SHP77 (cell line): Measurements from ENCODE around the gene KLF12.

Experiments used
- DNase-seq, 2 experiments: peaks; one replicate each; lab custom pipeline; 2025; lab: John Stamatoyannopoulos, UW

The KLF12 gene

GRCh38 chr13:74135326-74136083 lies 1.3 kb upstream of the KLF12 start:
- peak; percentile 44 to 61 for DNase-seq

DNA sequence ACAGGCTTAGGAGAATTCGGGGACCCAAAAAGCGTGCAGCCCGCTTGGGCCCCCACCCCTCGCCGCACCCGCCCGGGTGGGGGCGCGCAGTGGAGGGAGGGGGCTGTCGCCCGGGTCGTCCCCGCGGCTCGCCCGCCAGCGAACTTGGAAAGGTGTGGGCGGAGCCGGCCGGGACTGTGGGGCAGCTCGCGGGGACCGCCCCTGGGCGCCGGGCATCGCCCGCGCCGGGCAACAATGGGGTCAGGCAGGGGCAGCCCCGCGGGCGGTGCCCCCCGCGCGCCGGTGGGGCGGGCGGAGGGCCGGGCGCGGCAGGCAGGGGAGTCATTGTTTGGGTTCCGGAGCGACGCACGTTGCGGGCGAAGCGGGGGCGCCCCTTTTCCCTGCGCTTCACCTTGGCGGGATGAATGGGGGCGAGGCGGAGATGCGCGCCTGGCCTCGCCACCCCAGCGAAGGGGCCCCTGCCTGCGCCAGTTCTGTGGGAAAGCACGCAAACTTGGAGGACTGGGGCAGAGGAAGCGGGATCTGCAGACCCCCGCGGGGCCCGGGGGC lies 647 bp upstream of the KLF12 start:
- DNase-seq = peak; percentile 28 to 47

DNA sequence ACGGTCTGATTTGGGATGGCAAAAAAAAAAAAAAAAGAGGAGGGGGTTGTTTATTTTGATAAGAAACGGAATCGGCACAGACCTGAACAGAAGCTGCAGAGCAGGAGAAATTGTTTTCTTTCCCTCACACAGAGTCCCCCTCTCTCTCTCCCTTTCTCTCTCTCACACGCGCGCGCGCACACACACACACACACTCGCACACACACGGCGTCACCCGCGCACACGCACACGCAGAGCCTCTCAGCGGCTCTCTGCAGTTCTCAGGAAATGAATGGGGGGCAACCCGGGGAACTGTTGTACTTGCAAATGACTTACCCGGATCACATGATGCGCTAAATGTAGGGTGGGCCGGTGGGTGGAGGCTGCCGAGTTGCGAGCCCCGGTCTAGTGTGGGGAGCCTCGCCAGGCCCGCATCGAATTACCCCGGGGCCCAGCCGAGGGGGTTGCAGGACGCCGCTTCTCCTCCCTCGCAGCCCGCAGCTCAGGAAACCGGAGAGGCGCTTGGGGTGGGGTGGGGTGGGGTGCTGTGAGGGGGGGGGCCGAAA lies 475 bp downstream of the KLF12 start:
- DNase-seq = peak; percentile 49 to 50

- peak in 1 of 2 experiments; percentile 9 for DNase-seq
Observed at GRCh38 chr13:74132776-74133656, 1.2 kb downstream of the KLF12 start.

- peak in 1 of 2 experiments; percentile 14 for DNase-seq
Observed at GRCh38 chr13:74132152-74132775, 1.9 kb downstream of the KLF12 start.

DNA sequence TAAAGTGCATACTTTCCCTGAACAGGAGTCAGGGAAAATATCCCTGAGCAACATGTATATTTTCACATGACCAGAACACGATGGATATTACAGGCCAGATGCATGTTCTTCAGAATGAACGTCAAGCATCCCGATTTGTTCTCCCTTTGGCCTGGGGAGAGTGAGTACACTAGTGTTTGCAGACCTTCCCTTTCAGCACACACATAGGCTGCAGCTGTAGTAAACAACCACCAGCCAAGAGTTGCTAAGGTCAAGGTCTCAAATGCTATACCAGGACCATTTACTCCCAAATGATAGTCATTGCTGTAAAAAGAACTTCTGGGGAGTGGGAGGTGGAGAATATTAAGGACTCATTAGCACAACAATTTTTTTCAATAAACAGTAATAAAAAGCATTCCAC lies 3.0 kb downstream of the KLF12 start:
- no peak for DNase-seq

DNA sequence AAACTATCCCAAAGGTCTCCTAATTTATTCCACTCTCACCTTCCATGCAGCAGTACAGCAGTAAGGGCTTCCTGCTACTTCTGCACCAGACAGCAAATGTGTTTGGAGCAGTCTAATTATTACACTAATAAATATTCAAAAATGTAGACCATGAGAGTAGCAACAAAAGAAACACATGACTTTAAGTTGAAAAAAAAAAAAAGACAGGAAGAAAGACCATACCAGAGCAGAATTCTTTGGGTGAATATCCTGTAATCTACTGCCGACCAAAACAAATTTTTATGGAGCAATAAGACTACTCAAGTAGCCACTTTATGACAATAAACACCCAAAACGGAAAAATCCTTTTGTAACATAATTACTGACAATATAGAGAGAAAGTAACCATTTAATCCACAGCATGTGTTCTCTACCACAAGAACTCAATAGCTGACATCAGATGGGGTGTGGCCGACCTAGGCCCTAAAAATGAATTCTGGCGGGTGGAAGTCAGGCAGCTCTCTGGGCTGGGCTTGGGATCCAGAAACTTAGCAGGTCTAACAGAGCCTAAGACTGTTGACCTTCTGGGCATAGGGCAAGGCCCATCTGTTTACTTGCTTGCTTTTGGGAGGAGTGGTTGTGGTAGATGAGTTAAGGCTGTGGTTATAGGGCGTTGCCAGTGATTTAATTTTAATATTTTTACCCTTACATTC lies 4.6 kb downstream of the KLF12 start:
- no peak for DNase-seq

GRCh38 chr13:74128156-74128767 lies 5.9 kb downstream of the KLF12 start:
- DNase-seq = no peak

- DNase-seq = no peak
Observed at GRCh38 chr13:74118328-74118727, 15.9 kb downstream of the KLF12 start.

DNA sequence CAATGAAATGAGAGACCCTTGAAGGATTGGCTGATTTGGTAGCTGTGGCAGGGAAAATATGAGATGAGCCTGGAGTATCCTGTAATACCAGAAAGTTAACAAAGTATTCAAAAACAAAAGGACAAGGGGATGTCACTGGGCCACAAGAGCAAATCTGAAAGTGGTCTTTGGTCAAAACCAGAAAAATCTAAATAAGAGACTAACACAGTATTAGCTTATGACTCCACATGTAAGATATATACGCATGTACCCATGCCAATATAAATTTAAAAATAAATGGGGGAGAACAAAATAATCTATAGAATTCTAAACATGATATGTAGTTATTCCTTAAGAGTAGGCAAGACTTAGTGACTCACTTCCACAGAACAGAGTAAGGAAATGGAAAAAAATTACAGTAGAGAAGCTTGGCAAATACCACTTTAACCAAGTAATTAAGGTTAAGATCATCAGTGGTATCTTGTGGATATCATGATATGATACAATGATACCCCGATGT lies 16.9 kb downstream of the KLF12 start:
- DNase-seq = no peak

GRCh38 chr13:74115133-74115532 lies 19.1 kb downstream of the KLF12 start:
- no peak for DNase-seq

DNA sequence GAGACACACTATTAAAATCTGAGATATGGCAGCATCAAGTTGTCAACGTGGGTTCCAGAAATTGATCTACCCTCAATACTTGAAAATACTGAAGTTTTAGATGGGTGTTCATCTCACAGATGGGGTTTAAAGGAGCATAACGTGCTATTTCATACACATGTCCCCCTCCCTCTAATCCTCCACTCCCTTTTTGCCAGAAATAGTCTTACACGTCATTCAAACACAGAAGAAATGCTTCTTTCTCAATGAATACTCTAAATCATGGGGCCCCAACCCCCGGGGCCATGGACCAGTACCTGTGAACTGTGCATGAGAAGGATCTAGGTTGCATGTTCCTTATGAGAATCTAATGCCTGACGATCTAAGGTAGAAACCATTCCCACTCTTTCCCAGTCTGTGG lies 19.6 kb downstream of the KLF12 start:
- no peak for DNase-seq

DNA sequence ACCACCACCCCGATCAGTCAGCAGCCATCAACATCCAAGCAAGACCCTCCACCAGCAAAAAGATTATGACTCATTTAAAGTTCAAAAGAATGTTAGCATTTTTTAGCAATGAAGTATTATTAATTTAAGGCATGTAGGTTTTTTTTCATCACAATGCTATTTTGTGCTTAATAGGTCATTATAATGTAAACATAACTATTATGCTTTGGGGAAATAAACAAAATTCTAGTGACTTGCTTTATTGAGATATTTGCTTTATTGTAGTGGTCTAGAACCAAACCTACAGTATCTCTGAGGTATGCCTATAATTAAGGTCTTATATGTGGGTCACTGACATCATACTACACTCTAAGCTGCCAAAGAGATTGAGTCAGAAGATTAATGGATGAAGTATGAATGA lies 20.0 kb downstream of the KLF12 start:
- no peak for DNase-seq

- DNase-seq = no peak
Observed at GRCh38 chr13:74111901-74112824, 22.0 kb downstream of the KLF12 start.

- DNase-seq = no peak
Observed at GRCh38 chr13:74111399-74111798, 22.8 kb downstream of the KLF12 start.

GRCh38 chr13:74110053-74110452 lies 24.2 kb downstream of the KLF12 start:
- no peak for DNase-seq

GRCh38 chr13:74107598-74107997 lies 26.6 kb downstream of the KLF12 start:
- DNase-seq = no peak

DNA sequence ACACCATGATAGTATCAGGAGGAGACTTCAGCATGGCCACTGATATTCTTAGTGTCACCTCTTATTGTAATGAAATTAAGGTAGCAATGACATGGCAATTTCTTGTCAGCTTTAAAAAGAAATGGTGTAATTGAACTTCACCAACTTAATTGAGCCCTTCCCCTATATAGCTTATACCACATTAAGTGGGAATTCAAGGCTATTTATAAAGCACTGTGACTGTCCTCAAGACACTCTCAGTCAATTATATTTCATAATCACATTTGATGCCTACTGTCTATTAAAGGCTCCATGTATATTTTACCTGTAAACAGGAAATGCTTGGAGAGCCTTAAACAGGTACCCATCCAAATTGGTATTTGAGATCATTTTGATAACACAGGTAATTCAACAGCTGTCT lies 28.3 kb downstream of the KLF12 start:
- no peak for DNase-seq

- DNase-seq = no peak
Observed at GRCh38 chr13:74104661-74105275, 29.4 kb downstream of the KLF12 start.
